Endothelial cell of umbilical vein (primary cell): Measurements from ENCODE around the gene DOCK7. TPM values are rescaled to one million over a fixed set of nuclear protein-coding genes. Genes with fewer than 3 reads are reported as not detected.

Source experiments
- BruUV-seq: library from RNA; stranded (reverse); fragments of 400-500 nt; replicated peaks from 2 replicates; lab custom pipeline; 2021; lab: Mats Ljungman, UMichigan
- CTCF ChIA-PET: fragments of 300-600, 350-600 bp; sonication (Branson Sonifier 250); formaldehyde crosslinking; loops from one replicate; lab custom pipeline; 2021; ENCODE audit warnings: antibody characterized with exemption, inconsistent platforms; lab: Charles Lee
- POLR2A ChIA-PET: fragments of 300-600, 350-600 bp; sonication (Branson Sonifier 250); formaldehyde crosslinking; loops from one replicate; lab custom pipeline; 2021; ENCODE audit warnings: antibody characterized with exemption, inconsistent platforms; lab: Charles Lee
- DNase-seq: peaks from one replicate; pipeline ENCODE4 v3.0.0-alpha.2; 2011; ENCODE audit warnings: low read depth, low spot score
- FAIRE-seq: peaks from 2 replicates; lab custom pipeline; 2011; peaks lifted over from hg19 to GRCh38; lab: Jason Lieb, UNC
- H2AFZ ChIP-seq: 2 replicates; pipeline ENCODE4 v1.6.0; 2012; ENCODE audit warnings: low read depth, low read length, control low read depth, inconsistent platforms
- H3K27ac ChIP-seq: 2 replicates; pipeline ENCODE4 v1.5.1; 2011; ENCODE audit warnings: low read depth, mild to moderate bottlenecking, control low read depth, low read length, moderate library complexity; ENCODE audit not compliant: insufficient read depth
- H3K27me3 ChIP-seq, 2 experiments: 2 replicates each; pipeline versions ENCODE4 v1.6.0 to v1.6.1; 2011; ENCODE audit warnings: low read length in 2 of 2, mixed read lengths in 1 of 2; ENCODE audit not compliant: control insufficient read depth in 2 of 2, insufficient read depth in 2 of 2
- H3K36me3 ChIP-seq, 2 experiments: 2 replicates in 1 of 2; 3 replicates in 1 of 2; pipeline ENCODE4 v1.5.1; 2011; ENCODE audit warnings: low read length in 2 of 2, mild to moderate bottlenecking in 1 of 2, moderate library complexity in 1 of 2; ENCODE audit not compliant: control insufficient read depth in 2 of 2, insufficient read depth in 2 of 2; ENCODE audit errors: extremely low read depth in 1 of 2
- H3K4me1 ChIP-seq: 3 replicates; pipeline ENCODE4 v1.5.1; 2011; ENCODE audit warnings: mild to moderate bottlenecking, low read length; ENCODE audit not compliant: control insufficient read depth, insufficient read depth; ENCODE audit errors: extremely low read depth
- H3K4me2 ChIP-seq: 2 replicates; pipeline ENCODE4 v1.6.1; 2011; ENCODE audit warnings: low read length, control low read depth, mixed read lengths; ENCODE audit not compliant: insufficient read depth
- H3K4me3 ChIP-seq, 3 experiments: fragments of 200-600 bp in 1 of 3; sonication (generic), shearing (Covaris generic) in 1 of 3; replicated peaks in 1 of 3; 2 replicates each; pipeline ENCODE4 v1.5.1; 2011 to 2016; ENCODE audit warnings: control low read depth in 3 of 3, low read length in 3 of 3, mild to moderate bottlenecking in 2 of 3, inconsistent platforms in 1 of 3, low read depth in 1 of 3, moderate library complexity in 1 of 3; ENCODE audit not compliant: insufficient read depth in 1 of 3
- H3K79me2 ChIP-seq: 2 replicates; pipeline ENCODE4 v1.6.0; 2012; ENCODE audit warnings: low read length, inconsistent platforms; ENCODE audit not compliant: control insufficient read depth, insufficient read depth
- H3K9ac ChIP-seq: replicated peaks from 2 replicates; pipeline ENCODE3; 2011; ENCODE audit warnings: low read length, control low read depth; ENCODE audit not compliant: insufficient read depth; ENCODE audit errors: extremely low read depth
- H3K9me1 ChIP-seq: replicated peaks from 3 replicates; pipeline ENCODE4 v1.6.0; 2011; ENCODE audit warnings: mild to moderate bottlenecking, low read length; ENCODE audit not compliant: control insufficient read depth, insufficient read depth; ENCODE audit errors: extremely low read depth
- H3K9me3 ChIP-seq: replicated peaks from 2 replicates; pipeline ENCODE4 v1.5.1; 2012; ENCODE audit warnings: low read length, inconsistent platforms; ENCODE audit not compliant: control insufficient read depth, insufficient read depth
- H4K20me1 ChIP-seq: replicated peaks from 2 replicates; pipeline ENCODE3; 2011; ENCODE audit warnings: mild to moderate bottlenecking, low read length; ENCODE audit not compliant: control insufficient read depth, insufficient read depth; ENCODE audit errors: extremely low read depth
- CTCF ChIP-seq, 2 donors: IDR thresholded peaks; 1 replicate in 1 of 2; 2 replicates in 1 of 2; pipeline ENCODE4 v1.5.1; 2011; ENCODE audit warnings: low read length in 2 of 2, mild to moderate bottlenecking in 2 of 2, moderate library complexity in 2 of 2, control low read depth in 1 of 2, inconsistent platforms in 1 of 2, low read depth in 1 of 2; ENCODE audit not compliant: insufficient read depth in 1 of 2; ENCODE audit errors: extremely low read depth in 1 of 2
- EZH2 ChIP-seq: IDR thresholded peaks from 2 replicates; pipeline ENCODE4 v1.6.1; 2012; ENCODE audit warnings: borderline replicate concordance, low read depth, mild to moderate bottlenecking, moderate library complexity, low read length, inconsistent platforms; ENCODE audit not compliant: severe bottlenecking
- FOS ChIP-seq: IDR thresholded peaks from 2 replicates; pipeline ENCODE4 v1.6.1; 2011; ENCODE audit warnings: mild to moderate bottlenecking, low read length, moderate library complexity, borderline replicate concordance; ENCODE audit not compliant: insufficient read depth
- GATA2 ChIP-seq: IDR thresholded peaks from 2 replicates; pipeline ENCODE4 v1.7.0; 2011; ENCODE audit warnings: low read depth, mild to moderate bottlenecking, moderate library complexity, mixed read lengths, low read length; ENCODE audit not compliant: insufficient read length, insufficient read depth
- JUN ChIP-seq: IDR thresholded peaks from 2 replicates; pipeline ENCODE4 v1.6.1; 2011; ENCODE audit warnings: borderline replicate concordance, low read depth; ENCODE audit not compliant: insufficient read length, insufficient read depth
- MAX ChIP-seq: IDR thresholded peaks from 2 replicates; pipeline ENCODE4 v1.6.1; 2011; ENCODE audit not compliant: insufficient read depth, insufficient read length
- MYC ChIP-seq: IDR thresholded peaks from one replicate; pipeline ENCODE4 v1.6.1; 2011; ENCODE audit warnings: mild to moderate bottlenecking, low read depth, low read length
- POLR2A ChIP-seq: IDR thresholded peaks from 2 replicates; pipeline ENCODE4 v1.6.1; 2012; ENCODE audit warnings: low read depth, mild to moderate bottlenecking, control low read depth, low read length
- POLR2AphosphoS5 ChIP-seq: IDR thresholded peaks from 2 replicates; pipeline ENCODE4 v1.6.1; 2012; ENCODE audit warnings: low read depth, mild to moderate bottlenecking, control low read depth, low read length, moderate library complexity; ENCODE audit not compliant: insufficient read depth
- dilution Hi-C: fragments of 300-500 bp; cut with MboI; formaldehyde crosslinking; loops from one replicate; pipeline ENCODE4 v1.15.0; 2019; ENCODE audit warnings: low sequenced_read_pairs; ENCODE audit not compliant: extremely low pct_ligation_motif_present
- intact Hi-C: fragments of 100-400 bp; cut with micrococcal nuclease; formaldehyde crosslinking; loops from one replicate; pipeline ENCODE4 v1.10.0; 2022
- polyA plus RNA-seq, 4 experiments: library from polyadenylated mRNA; depleted of rRNA in 3 of 4; stranded (reverse) in 3 of 4; unstranded in 1 of 4; fragments of >200 nt; gene quantifications; 2 replicates each; pipeline versions ENCODE4 v1.2.1 to v1.2.3, GENCODE V29; 2011 to 2012; ENCODE audit warnings: missing spikeins in 1 of 4
- total RNA-seq: library from RNA; stranded (reverse); gene quantifications from 2 replicates; pipeline ENCODE4 v1.2.3, GENCODE V29; 2021

Gene DOCK7
- total and polyA plus RNA-seq, 2 donors (not counting 3 experiments of a cell fraction or from before 2014, with no cell fraction given) = 9.4 to 31.9 TPM

DNA sequence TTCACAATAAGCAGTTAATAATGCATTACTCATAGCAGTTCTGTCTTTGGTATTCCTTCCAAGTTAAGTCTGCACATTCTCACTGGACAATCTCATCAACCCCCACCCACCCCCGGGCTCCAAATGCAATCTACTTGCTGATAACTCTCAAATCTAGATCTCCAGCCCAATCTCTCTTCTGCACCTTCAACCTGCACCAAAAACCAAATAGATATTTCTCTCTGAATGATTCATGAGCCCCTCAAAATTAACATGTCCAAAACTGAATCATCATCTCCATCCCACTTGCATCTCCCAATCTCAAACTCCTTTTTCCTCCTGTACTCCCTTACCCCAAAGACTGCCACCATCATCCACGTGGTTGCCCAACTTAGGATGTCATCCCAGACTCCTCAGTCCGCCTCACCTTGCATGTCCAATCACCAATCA lies 2.7 kb downstream of the DOCK7 start:
- H3K4me2 ChIP-seq = no peak overlapping the region
- no peaks in the 10 kb centered on the region for H3K27me3 ChIP-seq
- dilution Hi-C loops = no loop called here
- H3K27ac ChIP-seq = no peak overlapping the region
- intact Hi-C loops = no loop called here
- TF ChIP-seq POLR2AphosphoS5 = no peak
- no peak for TF ChIP-seq JUN
- TF ChIP-seq GATA2 = no peak
- no peak for TF ChIP-seq EZH2
- TF ChIP-seq FOS = no peak
- no peak for FAIRE-seq
- H4K20me1 ChIP-seq = peaks cover 2% of the 10 kb centered on the region
- H2AFZ ChIP-seq = no peak overlapping the region
- DNase-seq = no peak
- H3K9me3 ChIP-seq = no peaks in the 10 kb centered on the region
- no peak overlapping the region for H3K4me3 ChIP-seq
- peaks cover 34% of the 10 kb centered on the region for H3K4me1 ChIP-seq
- BruUV-seq = no TSS peak
- CTCF ChIA-PET = no interaction called here
- no peaks in the 10 kb centered on the region for H3K36me3 ChIP-seq
- peaks cover 57% of the 10 kb centered on the region for H3K79me2 ChIP-seq
- no peaks in the 10 kb centered on the region for H3K9me1 ChIP-seq
- no peak overlapping the region for H3K9ac ChIP-seq
- POLR2A ChIA-PET = no interaction called here

DNA sequence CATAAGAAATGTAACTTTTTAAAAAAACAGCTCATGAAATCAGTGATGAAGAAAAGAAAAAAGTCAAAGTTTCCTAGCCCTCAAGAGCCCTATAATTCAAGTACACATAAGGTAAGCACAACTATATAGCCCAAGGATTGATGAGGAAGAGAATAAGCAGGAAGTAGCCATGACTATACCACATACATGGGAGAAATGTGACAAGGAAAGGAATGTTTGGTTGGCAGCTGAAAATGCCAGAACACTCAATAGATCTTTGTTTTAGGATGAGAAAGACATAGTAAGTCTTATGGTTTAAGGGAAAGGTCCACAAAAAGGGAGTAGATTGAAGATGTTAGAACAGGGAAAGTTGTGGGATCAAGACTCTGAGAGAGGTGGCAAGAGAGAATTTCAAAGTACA lies 5.7 kb downstream of the DOCK7 start:
- ChIA-PET CTCF (interaction anchor here (1.0 to 1.3 kb wide), 2 partner anchors 23 to 64 kb away, joined by 3 to 6 read pairs; no protein-coding TSS in a partner anchor), POLR2A (no interaction called here)
- Histone ChIP-seq H3K9me3 (no peaks in the 10 kb centered on the region), H2AFZ (no peak overlapping the region), H3K27ac (no peak overlapping the region), H3K4me1 (peaks cover 18% of the 10 kb centered on the region), H3K4me2 (no peak overlapping the region), H3K9ac (no peak overlapping the region), H3K79me2 (peaks cover 76% of the 10 kb centered on the region), H3K4me3 (no peak overlapping the region), H4K20me1 (peaks cover 5% of the 10 kb centered on the region), H3K9me1 (no peaks in the 10 kb centered on the region), H3K36me3 (no peaks in the 10 kb centered on the region), H3K27me3 (no peaks in the 10 kb centered on the region)
- dilution Hi-C loops = no loop called here
- intact Hi-C loops = no loop called here
- BruUV-seq = no TSS peak
- FAIRE-seq = no peak
- DNase-seq = no peak
- no peak for TF ChIP-seq JUN
- TF ChIP-seq POLR2A = no peak
- TF ChIP-seq CTCF (IDR thresholded peaks at IDR 0.05; ENCODE audit: extremely low read depth in 1 of 2, insufficient read depth in 1 of 2, low read depth in 1 of 2, low read length in 2 of 2) = no peak
- TF ChIP-seq EZH2 = no peak
- no peak for TF ChIP-seq FOS
- no peak for TF ChIP-seq MYC
- TF ChIP-seq POLR2AphosphoS5 = no peak
- TF ChIP-seq GATA2 = no peak
- TF ChIP-seq MAX = no peak
